WTC11 (cell line): ENCODE data around the gene ERCC5.

Experiments
- CREB1 ChIP-seq: sonication (generic); formaldehyde crosslinking; IDR thresholded peaks from 2 replicates; pipeline ENCODE4 v1.8.0; 2023; ENCODE audit warnings: mild to moderate bottlenecking, missing genetic modification reagents
- ETV6 ChIP-seq: sonication (generic); formaldehyde crosslinking; IDR thresholded peaks from 2 replicates; pipeline ENCODE4 v1.8.1; 2022; ENCODE audit warnings: mild to moderate bottlenecking, missing genetic modification reagents
- GABPB1 ChIP-seq: sonication (generic); formaldehyde crosslinking; IDR thresholded peaks from 2 replicates; pipeline ENCODE4 v1.8.1; 2023; ENCODE audit warnings: mild to moderate bottlenecking, missing genetic modification reagents
- HMGXB4 ChIP-seq: sonication (generic); formaldehyde crosslinking; IDR thresholded peaks from 2 replicates; pipeline ENCODE4 v1.8.1; 2023; ENCODE audit warnings: mild to moderate bottlenecking, moderate library complexity, missing genetic modification reagents
- SP1 ChIP-seq: sonication (generic); formaldehyde crosslinking; conservative IDR thresholded peaks from 2 replicates; pipeline ENCODE4 v1.8.1; 2022; ENCODE audit warnings: missing genetic modification reagents
- ZNF138 ChIP-seq: sonication (generic); formaldehyde crosslinking; conservative IDR thresholded peaks from 2 replicates; pipeline ENCODE4 v1.8.1; 2022; ENCODE audit warnings: mild to moderate bottlenecking, moderate library complexity, missing genetic modification reagents
- TF ChIP-seq, protein P1 (sequence below): sonication (generic); formaldehyde crosslinking; IDR thresholded peaks from 2 replicates; pipeline ENCODE4 v1.8.1; 2022; ENCODE audit warnings: low read depth, missing genetic modification reagents, borderline replicate concordance
- TF ChIP-seq, protein P2 (sequence below): fragments of 200-600 bp; IDR thresholded peaks from 2 replicates; pipeline ENCODE4 v1.8.0; 2022; ENCODE audit warnings: antibody characterized with exemption

DNA sequence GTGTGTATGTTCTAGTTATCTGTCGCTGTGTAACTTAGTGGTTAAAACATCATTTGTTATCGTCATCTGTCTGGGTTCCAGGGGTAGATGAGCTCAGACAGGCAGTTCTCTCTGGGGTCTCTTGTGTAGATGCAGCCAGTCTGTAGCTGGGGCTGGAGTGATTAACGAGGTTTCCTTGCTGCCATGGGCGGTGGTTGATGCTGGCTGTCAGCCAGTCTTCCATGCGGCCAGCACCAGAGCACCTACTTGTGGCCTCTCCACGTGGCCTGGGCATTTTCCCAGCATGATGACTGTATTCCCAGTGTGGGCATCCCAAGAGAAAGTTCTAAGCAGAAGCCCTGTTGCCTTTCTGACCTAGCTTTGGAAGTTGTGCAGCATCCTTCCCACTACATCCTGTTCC is 10.7 kb downstream of the ERCC5 start:
- TF ChIP-seq, protein P1, sequence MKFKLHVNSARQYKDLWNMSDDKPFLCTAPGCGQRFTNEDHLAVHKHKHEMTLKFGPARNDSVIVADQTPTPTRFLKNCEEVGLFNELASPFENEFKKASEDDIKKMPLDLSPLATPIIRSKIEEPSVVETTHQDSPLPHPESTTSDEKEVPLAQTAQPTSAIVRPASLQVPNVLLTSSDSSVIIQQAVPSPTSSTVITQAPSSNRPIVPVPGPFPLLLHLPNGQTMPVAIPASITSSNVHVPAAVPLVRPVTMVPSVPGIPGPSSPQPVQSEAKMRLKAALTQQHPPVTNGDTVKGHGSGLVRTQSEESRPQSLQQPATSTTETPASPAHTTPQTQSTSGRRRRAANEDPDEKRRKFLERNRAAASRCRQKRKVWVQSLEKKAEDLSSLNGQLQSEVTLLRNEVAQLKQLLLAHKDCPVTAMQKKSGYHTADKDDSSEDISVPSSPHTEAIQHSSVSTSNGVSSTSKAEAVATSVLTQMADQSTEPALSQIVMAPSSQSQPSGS (CRISPR knock-in tag), result no peak
- TF ChIP-seq, protein P2, sequence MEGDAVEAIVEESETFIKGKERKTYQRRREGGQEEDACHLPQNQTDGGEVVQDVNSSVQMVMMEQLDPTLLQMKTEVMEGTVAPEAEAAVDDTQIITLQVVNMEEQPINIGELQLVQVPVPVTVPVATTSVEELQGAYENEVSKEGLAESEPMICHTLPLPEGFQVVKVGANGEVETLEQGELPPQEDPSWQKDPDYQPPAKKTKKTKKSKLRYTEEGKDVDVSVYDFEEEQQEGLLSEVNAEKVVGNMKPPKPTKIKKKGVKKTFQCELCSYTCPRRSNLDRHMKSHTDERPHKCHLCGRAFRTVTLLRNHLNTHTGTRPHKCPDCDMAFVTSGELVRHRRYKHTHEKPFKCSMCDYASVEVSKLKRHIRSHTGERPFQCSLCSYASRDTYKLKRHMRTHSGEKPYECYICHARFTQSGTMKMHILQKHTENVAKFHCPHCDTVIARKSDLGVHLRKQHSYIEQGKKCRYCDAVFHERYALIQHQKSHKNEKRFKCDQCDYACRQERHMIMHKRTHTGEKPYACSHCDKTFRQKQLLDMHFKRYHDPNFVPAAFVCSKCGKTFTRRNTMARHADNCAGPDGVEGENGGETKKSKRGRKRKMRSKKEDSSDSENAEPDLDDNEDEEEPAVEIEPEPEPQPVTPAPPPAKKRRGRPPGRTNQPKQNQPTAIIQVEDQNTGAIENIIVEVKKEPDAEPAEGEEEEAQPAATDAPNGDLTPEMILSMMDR, result no peak
- no peak for TF ChIP-seq ZNF138
- no peak for TF ChIP-seq GABPB1 (CRISPR knock-in tag)
- TF ChIP-seq HMGXB4 (CRISPR knock-in tag), result no peak
- no peak for TF ChIP-seq CREB1 (CRISPR knock-in tag)
- no peak for TF ChIP-seq ETV6 (CRISPR knock-in tag)
- no peak for TF ChIP-seq SP1 (CRISPR knock-in tag)
